Medulla oblongata (tissue), 1 donor: ENCODE results near the gene NPIPB5.
"Not testable (repeated sequence)": the region's sequence is repeated elsewhere in the genome, so short reads cannot be mapped to it uniquely, and the experiment has no call there.

Experiments used
- DNase-seq: peaks from one replicate; pipeline ENCODE4 v3.0.0-alpha.2; 2015; ENCODE audit errors: extremely low spot score

NPIPB5 gene

GRCh38 chr16:22510591-22510990 is at the start of gene NPIPB5:
TSS of gene NPIPB5 (plus strand) at chr16:22510891. CDS start at chr16:22513802, 2,911 bp downstream.
- DNase-seq, result not testable (repeated sequence)

DNA sequence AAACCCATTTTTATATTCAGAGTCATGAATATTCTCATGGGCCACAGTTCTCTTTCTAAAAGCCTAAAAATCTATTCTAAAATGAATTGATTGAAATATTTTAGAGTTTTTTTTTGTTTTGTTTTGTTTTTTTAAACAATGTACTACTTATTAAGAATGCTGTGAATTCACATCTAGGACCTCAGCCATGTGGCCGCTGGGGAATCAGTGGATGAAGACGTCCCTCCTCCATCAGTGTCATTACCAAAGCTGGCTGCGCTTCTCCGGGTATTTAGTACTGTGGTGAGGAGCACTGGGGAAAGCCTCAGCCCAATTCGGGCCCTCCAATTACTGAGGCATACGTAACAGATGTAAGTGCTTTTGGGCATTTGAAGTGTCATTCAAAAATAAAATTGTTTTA is 41.8 kb upstream of the NPIPB5 start:
- not testable (repeated sequence) for DNase-seq

DNA sequence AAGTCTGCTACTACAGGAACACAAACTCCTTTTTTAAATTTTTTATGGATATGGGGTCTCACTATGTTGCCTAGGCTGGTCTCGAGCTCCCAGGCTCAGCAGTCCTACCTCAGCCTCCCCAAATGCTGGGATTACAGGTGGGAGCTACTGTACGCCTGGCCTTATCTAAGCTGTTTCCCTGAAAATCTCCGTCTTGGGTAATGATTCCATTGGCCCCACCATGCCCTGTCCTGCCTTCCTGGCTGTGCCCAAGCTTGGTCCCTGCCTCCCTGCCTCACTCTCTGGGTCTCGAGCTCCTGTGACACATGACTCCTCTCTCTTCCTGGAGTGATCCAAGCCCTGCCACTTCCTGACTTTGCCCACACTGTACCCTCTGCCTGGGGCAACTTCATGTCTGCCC is 27.3 kb downstream of the NPIPB5 start:
- DNase-seq, result not testable (repeated sequence)

DNA sequence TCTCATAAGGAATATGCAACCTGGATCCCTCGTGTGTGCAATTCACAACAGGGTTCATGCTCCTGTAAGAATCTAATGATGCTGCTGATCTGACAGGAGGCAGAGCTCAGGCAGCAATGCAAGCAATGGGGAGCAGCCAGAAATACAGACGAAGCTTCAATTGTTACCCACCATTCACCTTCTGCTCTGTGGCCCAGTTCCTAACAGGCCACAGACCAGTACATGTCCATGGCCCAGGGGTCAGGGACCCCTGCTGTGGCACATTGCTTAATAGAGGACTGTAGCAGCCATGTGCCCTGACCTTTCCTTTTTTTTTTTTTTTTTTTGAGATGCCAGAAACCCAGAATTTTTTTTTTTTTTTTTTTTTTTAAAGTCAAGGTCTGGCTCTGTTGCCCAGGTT is 34.1 kb downstream of the NPIPB5 start:
- not testable (repeated sequence) for DNase-seq

DNA sequence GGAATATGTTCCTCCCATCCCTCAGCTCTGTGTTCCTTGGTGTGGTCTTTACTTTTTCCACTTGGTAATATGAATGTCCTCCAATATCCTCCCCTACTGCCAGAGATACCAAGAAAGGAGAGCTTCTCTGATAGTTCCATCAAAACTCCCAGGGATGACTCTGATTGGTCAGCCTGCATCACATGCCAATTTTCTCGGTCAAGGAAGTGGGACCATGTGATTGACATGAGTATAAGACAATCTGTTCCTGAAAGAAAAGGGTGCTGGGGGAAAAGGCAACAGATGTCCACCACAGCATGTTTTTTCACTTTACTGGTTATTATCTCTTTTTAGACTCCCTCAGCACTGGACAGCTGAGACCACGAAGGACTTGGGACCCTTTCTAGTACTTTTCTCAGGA is 35.9 kb downstream of the NPIPB5 start:
- DNase-seq, result not testable (repeated sequence)

GRCh38 chr16:22547170-22547765 is 36.6 kb downstream of the NPIPB5 start:
- not testable (repeated sequence) for DNase-seq

GRCh38 chr16:22549853-22550252 is 39.2 kb downstream of the NPIPB5 start:
- DNase-seq, result not testable (repeated sequence)

DNA sequence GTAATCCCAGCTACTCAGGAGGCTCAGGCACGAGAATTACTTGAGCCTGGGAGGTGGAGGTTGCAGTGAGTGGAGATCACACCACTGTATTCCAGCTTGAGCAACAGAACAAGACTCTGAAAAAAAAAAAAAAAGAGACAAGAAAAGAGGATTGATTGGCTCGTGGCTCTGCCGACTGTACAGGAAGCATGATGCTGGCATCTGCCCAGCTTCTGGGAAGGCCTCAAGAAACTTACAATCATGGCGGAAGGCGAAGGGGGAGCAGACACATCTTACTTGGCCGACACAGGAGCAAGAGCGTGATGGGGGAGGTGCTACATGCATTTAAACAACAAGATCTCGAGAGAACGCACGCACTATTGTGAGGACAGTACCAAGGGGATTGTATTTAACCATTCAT is 40.5 kb downstream of the NPIPB5 start:
- DNase-seq, result not testable (repeated sequence)

DNA sequence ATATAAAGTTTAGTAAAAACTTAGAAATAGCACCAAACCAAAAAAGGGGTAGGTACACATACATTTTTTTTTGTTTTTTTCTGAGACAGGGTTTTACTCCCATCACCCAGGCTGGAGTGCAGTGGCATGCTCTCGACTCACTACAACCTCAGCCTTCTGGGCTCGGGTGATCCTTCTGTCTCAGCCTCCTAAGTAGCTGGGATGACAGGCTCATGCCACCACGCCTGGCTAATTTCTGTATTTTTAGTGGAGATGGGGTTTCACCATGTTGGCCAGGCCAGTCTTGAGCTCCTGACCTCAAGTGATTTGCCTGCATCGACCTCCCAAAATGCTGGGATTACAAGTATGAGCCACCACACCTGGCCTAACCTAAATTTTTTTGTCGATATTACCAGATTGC is 41.0 kb downstream of the NPIPB5 start:
- not testable (repeated sequence) for DNase-seq

GRCh38 chr16:22556759-22557158 is 46.1 kb downstream of the NPIPB5 start:
- not testable (repeated sequence) for DNase-seq
